ENCODE measurements around the gene MAN2B1. TPM values are rescaled to one million over a fixed set of nuclear protein-coding genes. Genes with fewer than 3 reads are reported as not detected.
"Not testable (repeated sequence)": the region's sequence is repeated elsewhere in the genome, so short reads cannot be mapped to it uniquely, and the experiment has no call there.

The MAN2B1 gene
- total RNA-seq, 1 donor from 2014 or later = 35.4 TPM

DNA sequence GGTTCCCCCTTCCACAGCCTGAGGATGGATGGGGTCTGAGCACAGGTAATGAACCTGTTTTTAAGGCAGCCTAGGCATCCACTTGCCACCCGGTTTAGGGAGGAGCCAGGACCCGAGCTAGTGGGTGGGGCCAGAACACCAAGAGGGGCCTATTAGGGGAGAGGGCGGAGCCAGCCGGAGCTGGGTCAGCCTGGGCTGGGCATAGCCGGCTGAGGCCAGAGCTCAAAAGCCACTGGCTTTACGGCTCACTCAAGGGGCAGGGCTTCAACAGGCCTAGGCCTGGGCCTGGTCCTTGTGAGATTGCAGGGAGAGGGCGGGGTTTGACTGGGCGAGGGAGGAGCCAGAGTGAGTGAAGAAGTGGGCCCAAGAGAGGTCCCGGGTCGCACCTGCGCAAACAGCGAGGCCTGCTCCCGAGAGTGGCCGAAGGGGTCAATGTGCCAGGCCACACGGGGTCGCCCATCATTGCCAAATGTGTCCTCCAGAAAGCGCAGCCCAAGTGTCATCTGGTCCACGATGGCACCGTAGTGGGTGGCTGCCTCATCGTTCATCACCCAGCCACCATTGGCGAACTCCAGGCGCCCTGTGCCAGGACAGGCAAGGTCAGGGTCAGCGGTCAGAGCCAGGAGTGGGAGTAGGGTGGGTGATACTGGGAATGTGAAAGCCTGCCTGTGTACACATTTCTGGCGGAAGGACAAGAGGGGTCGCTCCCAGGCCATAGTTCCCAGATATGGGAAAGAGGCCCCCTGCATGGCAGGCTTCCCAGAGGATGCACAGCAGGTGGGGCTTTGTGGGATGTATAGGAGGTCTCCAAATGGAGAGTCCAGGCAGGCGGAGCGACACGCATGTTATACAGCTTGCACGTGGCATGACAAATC is 1.9 kb downstream of the MAN2B1 start:
- no peak for DNase-seq (ENCODE audit: low read depth in 2 of 2)

DNA sequence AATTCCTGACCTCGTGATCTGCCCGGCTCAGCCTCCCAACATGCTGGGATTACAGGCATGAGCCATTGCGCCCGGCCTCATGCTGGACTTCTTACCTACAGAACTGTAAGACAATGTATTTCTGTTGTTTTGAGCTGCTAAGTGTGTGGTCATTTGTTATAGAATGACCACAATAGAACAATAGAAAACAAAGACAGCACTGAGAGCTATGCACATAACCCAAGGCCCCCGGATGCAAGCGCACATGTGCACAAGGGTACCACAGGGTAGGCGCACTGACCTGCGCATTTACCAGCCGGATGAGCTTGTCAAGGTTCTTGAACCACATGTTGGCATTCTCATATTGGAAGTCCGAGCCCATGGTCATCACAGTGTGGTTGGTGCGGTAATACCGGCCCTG is 5.6 kb downstream of the MAN2B1 start:
- no peak for DNase-seq (ENCODE audit: low read depth in 2 of 2)

DNA sequence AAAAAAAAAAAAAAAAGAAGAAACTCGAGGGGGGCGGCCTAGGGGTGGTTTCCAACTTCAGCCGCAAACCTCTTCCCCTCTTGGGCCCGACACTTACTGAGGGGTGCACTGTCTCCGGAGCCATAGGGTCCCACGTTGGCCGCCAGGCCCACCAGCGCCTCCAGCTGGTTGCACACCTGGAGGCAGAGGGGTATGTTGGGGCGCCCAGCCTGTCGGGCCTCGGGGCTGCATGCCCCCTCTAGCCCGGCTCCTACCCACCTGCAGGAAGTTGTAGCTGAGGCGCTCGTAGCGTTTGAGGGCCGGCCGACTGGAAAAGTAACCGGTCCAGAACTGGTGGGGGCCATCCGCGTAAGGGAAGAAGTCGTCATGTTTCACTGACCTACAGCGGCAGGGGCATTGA is 8.6 kb downstream of the MAN2B1 start:
- no peak for DNase-seq (ENCODE audit: low read depth in 2 of 2)

DNA sequence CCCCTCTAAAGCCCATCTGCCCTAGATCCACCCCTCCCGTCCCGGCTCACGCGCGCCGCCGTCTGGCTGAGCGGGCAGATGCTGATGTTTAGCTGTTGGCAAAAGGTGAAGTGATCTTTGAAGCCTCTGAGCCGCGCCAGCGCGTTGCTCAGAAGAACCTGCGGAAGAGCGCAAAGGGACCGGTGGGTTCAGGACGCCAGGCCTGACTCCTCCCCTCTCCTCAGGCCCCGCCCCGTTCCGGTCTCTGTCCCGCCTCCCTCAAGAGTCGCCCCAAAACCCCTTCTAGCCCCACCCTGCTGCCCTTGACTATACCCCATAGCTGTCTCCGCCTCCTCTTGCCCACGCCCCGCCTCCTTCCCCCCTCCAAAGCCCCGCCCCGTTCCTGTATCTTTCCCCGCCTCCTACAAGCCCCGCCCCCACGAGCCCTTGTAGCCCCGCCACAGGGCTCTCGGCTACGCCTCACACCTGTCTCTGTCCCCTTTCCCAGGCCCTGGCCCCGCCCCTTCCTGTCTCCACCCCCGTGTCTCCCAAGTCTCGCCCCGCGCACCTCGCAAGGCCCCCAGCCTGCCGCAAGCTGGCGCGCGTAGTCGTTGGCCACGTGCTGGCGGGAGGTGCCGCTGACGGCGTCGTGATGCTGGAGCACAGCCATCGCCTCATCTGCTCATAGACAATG is 9.5 kb downstream of the MAN2B1 start:
- no peak for DNase-seq (ENCODE audit: low read depth in 2 of 2)

DNA sequence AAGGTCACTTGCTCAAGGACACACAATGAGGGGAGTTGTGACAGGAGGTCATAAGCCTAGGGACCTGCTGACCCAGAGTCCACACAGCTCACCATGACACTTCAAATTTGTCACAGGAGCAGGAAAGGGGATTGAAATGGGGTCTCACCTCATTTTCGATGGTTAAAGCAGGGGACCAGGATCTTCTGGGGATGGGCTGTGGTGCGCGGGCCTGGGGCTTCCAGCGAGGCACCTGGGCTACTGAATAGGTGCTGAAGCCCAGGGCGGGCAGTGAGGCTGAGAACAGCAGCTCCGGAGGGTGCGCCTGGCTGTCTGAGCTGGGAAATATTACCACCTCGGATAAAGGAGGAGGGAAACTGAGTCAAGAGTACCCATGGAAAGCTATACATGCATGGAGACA is 11.0 kb downstream of the MAN2B1 start:
- no peak for DNase-seq (ENCODE audit: low read depth in 2 of 2)

DNA sequence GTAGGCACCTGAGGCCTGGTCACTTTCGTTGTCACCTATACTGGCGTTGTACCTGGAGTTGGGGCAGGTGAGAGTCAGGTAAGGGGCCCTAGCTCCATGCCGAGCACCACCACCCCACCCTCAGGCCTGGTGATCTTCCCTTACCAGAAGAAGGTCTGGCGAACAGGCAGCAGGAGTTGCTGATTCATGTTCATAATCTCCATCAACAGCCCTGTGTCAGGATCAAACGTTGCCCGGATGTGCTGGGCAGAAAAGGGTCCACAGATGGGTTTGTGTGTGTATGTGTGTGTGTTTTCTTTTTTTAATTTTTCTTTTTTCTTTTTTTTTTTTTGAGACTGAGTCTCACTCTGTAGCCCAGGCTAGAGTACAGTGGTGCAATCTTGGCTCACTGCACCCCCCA is 14.3 kb downstream of the MAN2B1 start:
- DNase-seq (ENCODE audit: low read depth in 2 of 2) = no peak

DNA sequence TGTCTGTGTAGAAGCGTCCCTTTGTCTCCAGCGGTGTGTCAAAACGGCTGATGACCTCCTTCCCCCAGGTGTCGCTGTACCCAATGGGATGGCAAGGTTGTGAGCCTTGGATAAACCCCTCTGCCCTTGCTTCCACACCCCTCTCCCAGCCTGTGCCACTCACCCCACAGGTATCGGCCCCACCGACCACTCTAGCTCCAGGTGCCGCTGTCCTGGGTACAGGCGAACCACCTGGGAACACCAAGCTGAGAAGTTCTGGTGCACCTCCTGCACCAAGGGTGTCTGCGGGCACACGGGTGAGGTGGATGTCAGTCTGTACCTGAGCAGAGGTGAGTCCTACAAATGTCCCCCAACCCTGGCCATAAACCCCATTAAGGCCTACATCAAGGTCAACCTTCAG is 16.6 kb downstream of the MAN2B1 start:
- DNase-seq (ENCODE audit: low read depth in 2 of 2) = no peak

DNA sequence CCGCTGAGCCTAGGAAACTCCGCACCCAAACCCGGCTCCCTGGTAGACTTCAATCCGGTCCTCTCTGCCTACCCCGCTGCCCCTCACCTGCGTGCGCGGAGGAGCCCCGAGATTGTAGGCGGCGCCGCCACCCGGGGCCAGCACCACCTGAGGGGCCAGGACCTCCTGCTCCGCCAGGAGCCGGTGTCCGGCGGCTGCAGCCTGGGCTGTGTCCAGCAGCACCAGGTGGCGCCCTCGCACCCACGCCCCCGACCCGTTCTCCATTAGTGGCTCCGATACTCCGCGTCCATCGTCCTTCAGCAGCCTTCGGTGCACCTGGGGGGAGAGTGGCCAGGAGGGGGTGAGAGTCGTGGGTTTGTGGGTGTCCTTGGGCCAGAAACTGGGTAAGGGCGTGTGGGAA is 18.5 kb downstream of the MAN2B1 start:
- peak in 1 of 2 donors; percentile 29 for DNase-seq (ENCODE audit: low read depth in 2 of 2)

DNA sequence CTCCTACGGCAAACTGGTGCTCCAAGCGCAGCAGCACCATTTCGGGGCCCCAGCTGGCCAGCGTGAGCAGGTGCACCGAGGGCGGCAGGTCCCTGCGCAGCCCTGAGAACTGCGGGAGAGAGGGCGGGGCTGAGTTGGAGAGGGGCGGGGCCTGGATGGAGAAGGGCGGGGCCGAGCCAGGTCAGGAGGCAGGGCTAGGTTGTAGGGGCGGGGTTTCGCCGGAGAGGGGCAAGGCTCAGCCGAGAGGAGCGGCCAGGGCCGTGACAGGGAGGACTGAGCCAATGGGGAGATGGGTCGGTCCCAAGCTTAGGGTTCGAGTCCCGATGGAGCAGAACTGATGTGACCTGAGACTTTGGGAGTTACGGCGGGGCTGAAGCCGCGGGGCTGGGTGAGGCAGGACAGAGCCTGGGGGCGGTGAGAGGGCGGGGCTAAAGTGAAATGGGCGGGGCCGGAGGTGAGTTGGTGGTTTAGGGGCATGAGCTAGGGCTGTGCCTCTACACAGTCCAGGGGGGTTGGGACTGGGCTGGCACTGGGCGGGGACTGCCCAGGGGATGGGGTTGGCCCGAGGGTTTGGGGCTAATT is 19.0 kb downstream of the MAN2B1 start:
- DNase-seq (ENCODE audit: low read depth in 2 of 2) = peak in 1 of 2 donors; percentile 44

DNA sequence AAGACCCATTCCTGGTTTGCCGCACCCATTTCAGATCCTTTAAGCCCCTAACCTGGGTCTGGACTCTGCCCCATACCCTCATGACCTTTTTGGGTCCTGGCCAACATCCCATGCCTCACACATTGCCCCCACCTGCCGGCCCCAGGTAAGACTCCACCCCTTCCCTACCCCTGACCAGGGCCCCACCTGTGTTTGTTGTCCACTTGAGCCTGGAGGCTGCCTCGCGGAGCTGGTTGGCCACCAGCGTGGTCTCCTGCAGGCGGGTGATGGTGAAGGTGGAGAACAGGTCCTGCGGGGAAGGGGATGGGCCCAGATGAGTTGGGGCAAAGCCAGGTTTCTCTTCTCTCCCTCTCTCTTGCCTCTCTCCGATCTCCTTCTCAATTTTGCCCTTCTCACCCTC is 19.5 kb downstream of the MAN2B1 start:
- DNase-seq (ENCODE audit: low read depth in 2 of 2) = no peak

DNA sequence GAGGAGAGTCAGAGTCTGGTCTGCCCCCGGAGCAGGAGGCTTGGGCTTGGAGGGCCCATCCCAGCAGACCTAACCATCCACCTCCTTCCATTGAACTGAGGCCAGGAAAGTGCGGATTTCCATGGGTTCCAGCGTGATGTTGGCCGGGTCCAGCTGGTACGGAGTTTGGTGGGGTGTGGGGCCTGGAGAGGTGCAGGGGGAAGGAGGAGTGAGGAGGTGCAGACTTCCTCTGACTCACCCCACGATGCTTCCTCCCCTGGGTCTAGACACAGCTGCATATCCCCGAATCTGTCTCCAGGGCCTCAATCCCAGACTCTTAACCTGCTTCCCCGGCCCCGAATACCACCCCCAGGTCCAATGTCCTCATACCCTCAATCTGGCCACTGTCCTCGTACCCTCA is 20.0 kb downstream of the MAN2B1 start:
- DNase-seq (ENCODE audit: low read depth in 2 of 2) = no peak

DNA sequence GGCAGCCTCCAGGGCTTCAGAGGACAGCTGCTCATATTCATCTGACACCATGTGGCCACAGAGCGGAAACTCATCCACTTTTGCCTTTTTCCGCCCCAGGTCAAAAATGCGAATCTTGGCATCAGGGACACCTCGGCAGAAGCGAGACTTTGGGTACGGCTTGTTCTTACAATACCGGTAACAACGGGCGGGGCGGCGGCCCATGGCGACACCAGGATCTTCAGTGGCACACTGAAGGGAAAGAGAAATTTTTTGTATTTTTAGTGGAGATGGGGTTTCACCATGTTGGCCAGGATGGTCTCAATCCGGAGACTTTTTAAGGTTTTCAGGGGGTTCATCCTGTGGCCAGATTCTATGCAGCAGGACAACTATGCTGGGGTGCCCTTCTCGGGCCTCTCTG is 22.8 kb downstream of the MAN2B1 start:
- not testable (repeated sequence) for DNase-seq (ENCODE audit: low read depth in 2 of 2)

DNA sequence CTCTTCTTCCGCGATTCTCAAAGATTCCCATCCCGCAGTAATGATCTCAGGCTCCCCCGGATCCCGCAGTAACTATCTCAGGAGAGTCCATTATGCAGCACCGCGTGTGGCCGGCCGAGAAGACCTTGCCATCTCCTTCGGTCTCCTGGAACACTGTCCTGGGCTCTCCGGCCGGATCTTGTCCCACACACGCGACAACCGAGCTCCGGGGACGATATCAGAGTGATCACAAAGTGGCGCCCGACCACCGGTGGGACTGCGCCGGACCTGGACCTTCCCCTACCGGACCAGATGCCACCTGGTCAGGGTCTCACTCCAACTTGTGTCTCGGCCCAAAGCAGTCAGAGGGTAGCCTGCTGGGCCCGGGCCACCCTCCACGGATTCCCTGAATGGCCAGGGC is 24.0 kb downstream of the MAN2B1 start:
- no peak for DNase-seq (ENCODE audit: low read depth in 2 of 2)

DNA sequence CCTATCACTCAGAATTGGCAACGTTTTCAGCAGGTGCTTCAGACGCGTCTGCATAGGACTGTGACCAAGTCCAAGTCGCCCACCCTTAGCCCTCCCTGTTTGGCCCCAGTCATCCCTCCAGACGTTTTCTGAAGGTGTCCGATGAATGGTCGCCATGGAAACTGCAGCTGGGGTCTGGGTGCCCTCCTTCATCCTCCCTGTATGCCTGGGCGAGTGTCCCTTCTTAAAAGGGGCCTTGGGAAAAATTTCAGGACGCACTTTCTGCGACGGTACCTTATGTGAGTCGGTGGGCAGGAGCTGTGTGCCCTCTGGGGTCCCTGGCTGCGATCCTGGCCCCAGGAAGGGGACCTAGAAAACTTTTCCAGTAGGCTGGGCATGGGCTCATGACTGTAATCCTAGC is 25.1 kb downstream of the MAN2B1 start:
- no peak for DNase-seq (ENCODE audit: low read depth in 2 of 2)

DNA sequence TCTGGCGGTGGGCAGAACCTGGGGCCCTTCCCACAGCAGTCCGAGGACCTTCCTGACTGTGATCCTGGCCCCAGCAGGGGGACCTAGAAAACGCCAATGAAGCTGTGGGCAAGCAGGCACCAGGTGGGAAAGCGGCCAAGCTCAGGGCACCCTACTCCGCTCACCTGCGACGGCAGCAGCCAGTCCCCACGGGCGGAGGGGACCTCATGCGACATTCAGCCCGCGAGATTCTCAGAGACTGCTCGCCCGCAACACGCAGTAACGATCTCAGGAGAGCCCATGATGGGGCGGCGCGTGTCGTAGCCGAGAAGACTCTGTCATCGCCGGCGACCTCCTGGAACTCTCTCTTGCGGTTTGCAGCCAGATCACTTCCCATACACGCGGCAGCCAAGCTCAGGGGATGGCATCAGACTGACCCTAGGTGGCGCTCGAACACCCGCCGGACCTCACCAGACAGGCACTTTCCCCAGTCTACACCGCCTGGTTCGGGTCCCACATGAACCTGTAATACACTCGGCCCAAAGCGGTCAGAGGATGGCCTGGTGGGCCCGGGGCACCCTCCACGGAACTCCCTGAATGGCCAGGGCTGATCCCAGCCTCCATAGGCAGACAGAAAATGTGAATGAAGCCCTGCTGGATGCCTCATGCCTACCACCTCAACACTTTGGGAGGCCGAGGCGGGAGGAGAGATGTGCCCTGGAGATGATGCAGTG is 26.5 kb downstream of the MAN2B1 start:
- DNase-seq (ENCODE audit: low read depth in 2 of 2) = peak; percentile 47 to 75

DNA sequence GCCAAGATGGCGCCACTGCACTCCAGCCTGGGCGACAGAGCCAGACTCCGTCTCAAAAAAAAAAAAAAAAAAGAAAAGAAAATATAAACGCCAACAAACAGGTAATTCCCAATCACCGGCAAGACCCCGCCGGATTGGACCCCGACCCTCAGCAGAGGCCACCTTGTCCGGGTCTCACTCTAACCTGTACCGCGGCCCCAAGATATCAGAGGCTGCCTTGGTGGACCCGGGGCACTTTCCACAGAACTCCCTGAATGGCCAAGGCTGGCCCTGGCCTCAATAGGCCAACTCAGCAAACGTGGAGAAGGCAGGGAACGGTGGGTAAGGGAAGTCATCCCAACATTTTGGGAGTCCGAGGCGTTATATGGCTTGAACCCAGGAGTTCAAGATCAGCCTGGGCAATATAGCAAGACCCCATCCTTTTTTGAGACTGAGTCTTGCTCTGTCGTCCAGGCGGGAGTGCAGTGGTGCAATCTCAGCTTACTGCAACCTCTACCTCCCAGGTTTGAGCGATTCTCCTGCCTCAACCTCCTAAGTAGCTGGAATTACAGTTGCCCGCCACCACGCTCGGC is 27.8 kb downstream of the MAN2B1 start:
- DNase-seq (ENCODE audit: low read depth in 2 of 2) = no peak

DNA sequence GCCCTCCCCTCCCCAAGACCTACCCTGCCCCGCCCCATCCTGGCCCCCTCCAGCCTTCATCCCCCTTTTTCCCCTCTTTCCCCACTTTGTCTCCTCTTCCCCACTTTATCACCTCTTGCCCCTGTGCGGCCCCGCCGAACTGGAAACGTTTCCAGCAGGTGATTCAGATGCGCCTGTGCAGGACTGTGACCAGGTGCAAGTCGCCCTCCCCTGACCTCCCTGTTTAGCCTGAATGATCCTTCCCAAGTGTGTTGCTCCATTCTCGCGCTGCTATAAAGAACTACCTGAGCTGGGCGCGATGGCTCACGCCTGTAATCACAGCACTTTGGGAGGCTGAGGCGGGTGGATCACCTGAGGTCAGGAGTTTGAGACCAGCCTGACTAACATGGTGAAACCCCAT is 29.9 kb downstream of the MAN2B1 start:
- no peak for DNase-seq (ENCODE audit: low read depth in 2 of 2)

DNA sequence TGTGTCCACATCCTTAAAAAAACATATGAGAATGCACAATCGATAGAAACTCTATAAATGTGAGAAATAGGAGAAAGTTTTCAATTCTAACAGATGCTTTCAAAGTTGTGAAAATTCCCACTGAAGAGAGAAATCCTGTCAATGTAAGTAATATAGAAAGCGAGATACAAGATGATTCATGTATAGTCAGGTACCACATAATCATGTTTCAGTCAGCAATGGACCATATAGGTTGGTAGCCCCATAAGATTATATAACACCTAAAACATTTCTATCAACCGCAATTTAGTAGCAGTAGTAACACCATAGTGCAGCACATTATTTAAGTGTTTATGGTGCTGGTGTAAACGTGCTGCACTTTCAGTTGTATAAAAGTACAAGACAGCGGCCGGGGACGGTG is 37.3 kb downstream of the MAN2B1 start:
- DNase-seq (ENCODE audit: low read depth in 2 of 2) = no peak

DNA sequence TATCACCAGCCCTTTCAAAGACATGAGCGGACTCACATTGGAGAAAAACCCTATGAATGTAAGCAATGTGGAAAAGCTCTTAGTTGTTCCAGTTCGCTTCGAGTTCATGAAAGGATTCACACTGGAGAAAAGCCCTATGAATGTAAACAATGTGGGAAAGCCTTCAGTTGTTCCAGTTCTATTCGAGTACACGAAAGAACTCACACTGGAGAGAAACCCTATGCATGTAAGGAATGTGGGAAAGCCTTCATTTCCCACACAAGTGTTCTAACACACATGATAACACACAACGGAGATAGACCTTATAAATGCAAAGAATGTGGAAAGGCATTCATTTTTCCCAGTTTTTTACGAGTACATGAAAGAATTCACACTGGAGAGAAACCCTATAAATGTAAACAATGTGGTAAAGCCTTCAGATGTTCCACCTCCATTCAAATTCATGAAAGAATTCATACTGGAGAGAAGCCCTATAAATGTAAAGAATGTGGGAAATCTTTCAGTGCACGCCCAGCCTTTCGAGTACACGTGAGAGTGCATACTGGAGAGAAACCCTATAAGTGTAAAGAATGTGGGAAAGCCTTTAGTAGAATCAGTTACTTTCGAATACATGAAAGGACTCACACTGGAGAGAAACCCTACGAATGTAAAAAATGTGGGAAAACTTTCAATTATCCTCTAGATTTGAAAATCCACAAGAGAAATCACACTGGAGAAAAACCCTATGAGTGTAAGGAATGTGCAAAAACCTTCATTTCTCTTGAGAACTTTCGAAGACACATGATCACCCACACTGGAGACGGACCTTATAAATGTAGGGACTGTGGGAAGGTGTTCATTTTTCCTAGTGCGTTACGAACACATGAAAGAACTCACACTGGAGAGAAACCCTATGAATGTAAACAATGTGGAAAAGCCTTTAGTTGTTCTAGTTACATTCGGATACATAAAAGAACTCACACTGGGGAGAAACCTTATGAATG is 38.2 kb downstream of the MAN2B1 start:
- DNase-seq (ENCODE audit: low read depth in 2 of 2) = peak in 1 of 2 donors; percentile 14

DNA sequence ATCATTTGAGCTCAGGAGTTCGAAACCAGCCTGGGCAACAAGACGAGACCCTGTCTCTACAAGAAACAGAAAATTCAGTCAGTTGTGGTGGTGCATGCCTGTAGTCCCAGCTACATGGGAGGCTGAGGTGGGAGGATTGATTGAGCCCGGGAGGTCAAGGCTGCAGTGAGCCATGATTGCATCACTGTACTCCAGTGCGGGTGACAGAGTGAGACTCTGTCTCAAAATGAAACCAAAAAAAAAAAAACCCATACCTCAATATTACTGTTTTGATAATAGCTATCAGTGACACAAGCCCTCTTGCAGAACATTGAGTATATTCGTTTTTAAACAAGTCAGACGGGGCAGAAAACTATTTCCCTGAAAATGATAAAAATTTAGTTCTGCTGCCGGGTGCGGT is 39.6 kb downstream of the MAN2B1 start:
- no peak for DNase-seq (ENCODE audit: low read depth in 2 of 2)

Data from dermis microvascular lymphatic vessel endothelial cell (primary cell).